ENCODE results near the gene SHMT2.

- no peak for TF ChIP-seq CTCF (IDR thresholded peaks at IDR 0.05; ENCODE audit: extremely low read depth in 1 of 2, insufficient read depth in 1 of 2, low read depth in 1 of 2, low read length in 2 of 2)
- TF ChIP-seq POLR2A (IDR thresholded peaks at IDR 0.05; ENCODE audit: low read depth, low read length): no peak
These were observed 19.6 kb downstream of the SHMT2 start for GRCh38 chr12:57248934-57249742.
